KG1 (cell line): ENCODE results near the gene GRIA3.
"Not testable (repeated sequence)": the region's sequence is repeated elsewhere in the genome, so short reads cannot be mapped to it uniquely, and the experiment has no call there.

Source experiments
- DNase-seq: peaks from one replicate; lab custom pipeline; 2025; lab: John Stamatoyannopoulos, UW

Gene GRIA3

DNA sequence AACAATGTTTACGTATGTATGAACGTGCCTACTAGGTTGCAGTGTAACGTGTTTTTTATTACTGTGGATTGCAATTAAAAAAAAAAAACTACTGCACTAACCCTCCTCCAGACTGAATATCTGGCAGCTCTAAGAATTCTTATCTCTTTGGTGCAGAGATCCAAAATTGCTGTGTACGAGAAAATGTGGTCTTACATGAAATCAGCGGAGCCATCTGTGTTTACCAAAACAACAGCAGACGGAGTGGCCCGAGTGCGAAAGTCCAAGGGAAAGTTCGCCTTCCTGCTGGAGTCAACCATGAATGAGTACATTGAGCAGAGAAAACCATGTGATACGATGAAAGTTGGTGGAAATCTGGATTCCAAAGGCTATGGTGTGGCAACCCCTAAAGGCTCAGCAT, 280.6 kb downstream of the GRIA3 start:
- DNase-seq, result no peak

DNA sequence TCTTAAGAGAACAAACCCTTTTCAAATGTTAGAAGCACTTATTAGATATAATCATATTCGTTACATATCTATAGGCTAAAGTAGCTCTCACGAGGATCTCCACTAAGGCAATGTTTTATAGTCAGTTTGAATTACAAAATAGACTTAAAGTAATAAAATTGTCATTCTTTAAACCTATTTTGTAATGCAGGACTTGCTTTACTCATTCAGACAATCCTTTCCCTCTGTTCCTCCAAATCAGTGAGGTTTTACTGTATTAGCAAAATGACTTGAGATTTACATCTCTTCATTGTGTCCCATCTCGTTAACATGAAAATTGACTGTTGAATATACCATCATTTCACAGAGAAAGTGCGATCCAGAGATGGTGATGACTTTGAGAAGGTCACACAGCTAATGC, 284.4 kb downstream of the GRIA3 start:
- no peak for DNase-seq

DNA sequence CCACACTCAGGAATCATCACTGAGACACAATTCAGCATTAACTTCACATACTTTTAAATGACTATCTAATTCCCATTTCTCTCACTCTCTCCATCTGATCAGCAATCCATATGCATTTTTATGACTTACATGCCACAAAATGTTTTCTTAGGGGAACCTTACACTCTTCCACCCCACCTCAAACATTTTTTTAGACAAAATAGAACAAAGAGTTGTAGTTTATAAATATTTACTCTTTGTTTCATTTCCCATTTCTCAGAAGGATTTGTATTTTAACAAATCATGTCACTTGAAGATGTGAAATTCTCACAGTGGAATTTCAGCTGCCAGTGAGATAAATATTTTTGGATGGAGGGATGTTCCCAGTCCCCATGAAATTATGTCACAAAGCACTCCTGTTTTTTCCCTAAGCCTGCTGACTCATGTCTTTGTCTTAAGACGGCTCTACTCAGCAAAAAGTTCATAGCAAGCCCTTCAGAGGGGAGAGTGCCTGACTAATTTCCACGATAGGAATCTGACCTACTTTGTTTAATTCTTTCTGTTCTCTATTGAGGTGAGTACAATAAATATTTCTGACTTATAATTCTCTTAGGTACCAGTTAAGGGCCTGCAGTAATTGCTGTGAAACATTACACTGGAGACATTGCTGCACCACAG, 291.1 kb downstream of the GRIA3 start:
- no peak for DNase-seq

DNA sequence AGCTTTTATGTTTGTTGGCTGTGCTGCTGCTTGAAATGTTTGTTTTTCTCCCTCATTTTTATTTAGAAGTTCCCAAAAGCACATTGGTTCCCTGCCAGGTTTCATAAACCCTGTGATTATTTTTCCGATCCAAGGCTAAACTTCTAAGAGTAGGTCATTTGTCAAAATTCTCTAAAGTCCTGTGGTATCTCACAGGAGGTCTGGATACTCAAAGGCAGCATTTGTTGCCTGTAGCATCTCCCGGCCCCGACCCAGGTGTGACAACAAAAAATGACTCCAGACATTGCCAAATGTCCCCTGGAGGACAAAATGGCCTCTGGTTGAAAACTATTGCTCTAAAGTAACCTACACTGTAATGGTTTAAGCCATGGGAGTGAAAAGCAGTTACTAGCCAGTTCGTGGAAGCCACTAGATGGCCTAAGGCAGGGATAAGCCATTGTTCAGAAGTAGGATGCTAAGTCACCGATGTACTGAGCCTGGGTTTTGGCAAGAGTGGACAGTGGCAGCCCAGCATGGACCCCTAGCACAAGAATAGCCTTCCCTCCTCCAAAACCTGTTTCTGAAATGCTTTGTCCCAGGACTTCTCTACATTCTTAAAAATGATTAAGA, 292.6 kb downstream of the GRIA3 start:
- DNase-seq, result no peak

DNA sequence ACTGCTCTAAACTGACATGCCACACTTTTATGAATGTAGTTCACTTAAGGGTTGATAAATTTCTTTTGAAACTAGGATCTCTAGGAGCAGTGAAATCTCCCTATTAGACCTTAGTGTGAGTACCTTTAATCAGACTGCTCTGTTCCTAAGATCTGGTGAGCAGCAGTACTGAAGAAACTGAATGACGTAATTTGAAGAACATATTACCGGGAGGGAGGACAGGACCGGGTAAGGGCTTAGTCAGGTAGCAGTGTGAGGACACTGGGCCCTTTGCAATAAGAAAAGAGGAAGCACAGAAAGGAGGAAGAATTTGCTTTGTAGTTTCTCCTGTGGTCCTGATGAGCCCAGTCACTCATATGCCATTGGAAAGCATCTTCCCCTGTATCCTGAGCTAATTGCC, 293.6 kb downstream of the GRIA3 start:
- DNase-seq, result no peak

DNA sequence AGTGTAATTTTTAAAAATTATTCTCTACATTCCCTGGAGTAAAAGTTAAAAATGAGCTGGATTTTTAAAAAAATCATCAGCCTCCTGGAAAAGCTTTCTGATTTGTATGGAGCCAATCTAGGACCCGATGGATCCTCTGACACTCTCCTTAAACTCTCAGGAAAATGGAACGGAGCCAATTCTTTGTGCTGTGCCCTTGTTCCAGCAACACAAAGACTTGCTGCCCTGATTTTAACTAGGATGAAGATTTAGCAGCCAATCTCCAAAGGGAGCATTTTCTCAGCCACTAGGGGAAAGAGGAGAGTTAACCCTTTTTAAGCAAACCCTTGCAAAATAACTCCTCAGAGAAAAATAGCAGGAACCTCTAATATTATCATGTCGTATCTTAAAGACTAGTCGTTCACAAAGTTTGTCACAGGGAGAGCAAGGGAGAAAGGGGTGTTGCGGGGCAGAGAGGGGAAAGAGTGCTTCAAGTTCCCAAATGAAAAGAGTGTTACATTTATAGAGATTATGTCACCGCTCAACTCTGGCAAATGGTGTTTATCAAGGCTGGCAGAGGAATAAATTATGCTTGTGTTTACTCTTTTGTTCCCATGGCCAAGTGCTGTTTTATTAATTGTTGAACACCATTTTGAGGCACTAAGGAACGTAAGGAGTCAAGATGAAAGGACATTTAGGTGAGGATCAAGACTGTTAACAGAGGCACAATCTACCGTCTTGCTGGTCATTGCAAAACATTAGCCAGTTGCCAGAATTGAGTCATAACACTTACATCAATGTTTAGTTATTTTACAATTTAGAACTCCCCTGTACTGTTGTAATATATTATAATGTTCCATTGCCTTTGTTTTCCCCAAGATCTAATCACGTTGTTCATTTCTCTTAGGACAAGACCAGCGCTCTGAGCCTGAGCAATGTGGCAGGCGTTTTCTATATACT, 298.1 kb downstream of the GRIA3 start:
- DNase-seq, result no peak

DNA sequence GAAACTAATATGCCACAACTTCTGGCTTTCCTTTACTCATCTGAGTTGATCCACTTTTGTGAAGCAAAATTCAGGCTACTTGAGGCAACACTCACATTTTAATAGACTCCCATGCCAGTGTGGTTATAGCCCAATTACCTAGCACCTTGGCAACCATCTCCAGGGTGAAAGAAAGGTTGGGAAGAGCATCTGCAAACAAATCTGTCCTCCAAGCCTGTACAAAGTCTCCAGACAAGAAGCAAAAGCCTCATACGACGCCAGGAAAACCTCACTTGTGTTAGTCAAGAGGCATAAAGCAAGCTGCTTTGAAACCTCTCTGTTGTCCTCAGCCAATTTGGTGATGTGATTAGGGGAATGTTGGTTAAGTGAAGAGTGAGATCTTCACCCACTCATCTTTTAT, 302.2 kb downstream of the GRIA3 start:
- DNase-seq, result no peak

DNA sequence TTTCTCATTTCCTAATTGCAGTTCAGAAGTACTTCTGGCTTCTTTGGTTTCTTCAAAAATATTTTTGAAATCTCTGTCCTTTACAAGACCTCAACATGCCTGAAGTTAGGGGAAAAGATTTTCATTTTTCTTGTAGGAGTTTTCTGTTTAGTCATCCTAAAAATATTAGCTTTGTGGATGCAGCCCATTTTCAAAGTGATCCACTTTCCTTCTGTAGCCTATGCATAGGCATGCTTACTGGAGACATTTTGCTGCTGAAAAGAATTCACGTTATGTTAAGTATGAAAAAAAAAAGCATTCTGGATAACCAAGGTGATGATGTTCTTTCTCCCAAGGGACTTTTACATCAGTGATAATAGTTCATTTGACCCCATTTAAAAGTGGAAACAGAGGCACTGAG, 303.2 kb downstream of the GRIA3 start:
- no peak for DNase-seq

DNA sequence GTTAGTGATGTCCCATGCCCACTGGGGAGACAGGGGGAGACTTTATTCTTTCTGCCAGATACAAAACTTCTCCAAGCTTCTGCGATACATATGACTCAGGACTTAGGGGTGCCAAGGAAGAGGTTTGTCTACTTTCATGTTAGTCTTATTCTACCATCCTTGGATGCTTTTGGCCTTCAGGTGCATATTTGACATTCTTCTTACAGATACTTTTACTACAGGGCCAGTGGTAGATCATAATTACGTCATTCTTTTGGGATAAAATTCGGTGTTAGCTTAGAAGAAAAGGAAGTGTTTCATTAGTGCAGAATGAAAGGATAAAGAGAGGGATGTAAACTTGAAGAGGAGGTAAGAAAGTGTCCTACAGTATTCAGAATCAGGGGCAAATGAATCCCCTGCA, 303.6 kb downstream of the GRIA3 start:
- no peak for DNase-seq

DNA sequence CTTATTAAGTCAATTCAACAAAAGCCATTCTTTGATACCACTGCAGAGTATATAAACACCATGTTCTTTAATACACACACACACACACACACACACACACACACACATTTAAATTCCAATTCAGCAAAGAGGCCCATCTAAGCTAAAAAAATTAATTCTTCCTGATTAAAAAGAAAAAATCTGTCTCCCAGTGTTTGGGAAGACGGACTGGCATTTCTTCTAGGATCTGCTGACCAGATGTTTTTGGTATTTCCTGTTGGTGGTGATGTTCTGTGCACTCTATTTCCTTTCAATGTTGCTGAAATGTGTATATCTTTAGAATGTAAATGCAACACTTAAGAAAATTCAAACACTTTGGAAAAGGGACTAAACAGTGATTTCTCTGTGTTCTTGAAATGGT, 304.9 kb downstream of the GRIA3 start:
- no peak for DNase-seq

DNA sequence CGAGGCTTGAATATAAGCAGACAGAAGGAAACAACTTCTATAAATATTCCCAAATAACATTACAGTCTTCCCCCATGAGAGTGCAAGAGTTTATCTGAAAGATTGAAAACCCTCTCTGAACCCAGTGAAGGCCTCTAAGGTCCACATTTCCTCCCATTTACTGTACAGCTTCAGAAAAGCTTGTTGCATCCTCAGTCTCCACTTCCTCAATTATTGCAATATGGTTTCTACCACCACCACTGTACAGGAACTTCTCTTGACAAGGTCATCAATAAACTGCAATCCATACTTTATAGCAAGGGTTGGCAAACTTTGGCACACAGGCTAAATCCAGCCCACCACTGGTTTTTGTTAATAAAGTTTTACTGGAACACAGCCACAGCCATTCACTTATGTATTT, 309.8 kb downstream of the GRIA3 start:
- peak; percentile 2 for DNase-seq

DNA sequence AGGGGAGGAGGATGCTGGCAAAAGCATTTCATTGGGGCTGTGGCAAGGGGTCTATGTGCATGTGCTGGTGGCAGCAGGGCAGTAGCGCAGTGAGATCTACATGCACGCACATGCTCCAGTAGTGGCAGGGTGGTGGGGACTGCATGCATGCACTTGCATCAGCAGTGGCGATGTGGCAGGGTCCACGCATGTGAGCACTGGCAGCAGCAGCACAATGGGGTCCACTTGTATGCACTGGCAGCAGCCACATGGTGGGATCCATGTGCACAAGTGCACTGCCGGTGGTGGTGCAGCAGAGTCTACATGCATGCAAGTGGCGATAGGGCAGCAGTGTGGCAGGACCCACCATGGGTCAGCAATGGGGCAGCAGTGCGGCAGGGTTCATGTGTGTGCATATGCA, 315.7 kb downstream of the GRIA3 start:
- DNase-seq, result no peak

DNA sequence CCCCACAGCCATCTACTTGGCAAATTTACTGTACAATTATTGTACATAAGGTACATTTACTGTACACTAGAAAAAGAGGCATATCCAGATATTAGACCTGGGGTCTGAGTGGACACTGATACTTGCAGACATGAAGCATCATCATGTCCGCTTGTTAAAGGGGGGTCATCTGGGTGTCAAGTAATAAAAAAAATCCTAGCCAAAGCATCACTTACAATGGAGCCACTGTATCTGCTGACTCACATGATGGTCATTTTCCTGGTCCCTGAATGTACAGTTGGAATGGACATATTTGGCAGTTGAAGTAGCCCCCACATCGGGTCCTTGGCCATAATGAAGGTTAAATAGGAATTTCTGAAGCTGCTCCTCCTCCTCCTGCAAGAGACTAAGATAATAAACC, 320.0 kb downstream of the GRIA3 start:
- DNase-seq, result no peak

DNA sequence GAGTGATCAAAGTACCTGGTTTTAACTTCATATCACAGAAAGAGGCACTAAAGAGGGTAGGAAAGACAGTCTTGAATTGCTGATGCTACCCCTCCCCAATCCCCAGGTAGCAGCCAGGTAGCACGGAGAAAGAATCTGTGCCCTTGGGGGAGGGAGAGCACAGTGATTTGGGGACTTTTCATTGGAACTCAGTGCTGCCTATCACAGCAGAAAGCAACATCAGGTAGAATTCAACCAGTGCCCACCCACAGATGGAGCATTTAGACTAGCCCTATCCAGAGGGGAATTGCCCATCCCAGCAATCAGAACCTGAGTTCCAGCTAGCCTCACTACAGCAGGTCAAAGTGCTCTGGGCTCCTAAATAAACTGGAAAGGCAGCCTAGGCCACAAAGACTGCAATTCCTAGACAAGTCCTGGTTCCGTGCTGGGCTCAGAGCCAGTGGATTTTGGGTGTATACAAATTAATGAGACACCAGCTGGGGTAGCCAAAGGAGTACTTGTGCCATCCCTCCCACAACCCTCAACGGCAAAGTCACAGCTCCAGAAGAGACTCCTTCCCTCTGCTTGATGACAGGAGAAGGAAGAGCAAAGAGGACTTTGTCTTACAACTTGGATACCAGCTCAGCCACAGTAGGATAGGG, 320.7 kb downstream of the GRIA3 start:
- DNase-seq, result no peak

DNA sequence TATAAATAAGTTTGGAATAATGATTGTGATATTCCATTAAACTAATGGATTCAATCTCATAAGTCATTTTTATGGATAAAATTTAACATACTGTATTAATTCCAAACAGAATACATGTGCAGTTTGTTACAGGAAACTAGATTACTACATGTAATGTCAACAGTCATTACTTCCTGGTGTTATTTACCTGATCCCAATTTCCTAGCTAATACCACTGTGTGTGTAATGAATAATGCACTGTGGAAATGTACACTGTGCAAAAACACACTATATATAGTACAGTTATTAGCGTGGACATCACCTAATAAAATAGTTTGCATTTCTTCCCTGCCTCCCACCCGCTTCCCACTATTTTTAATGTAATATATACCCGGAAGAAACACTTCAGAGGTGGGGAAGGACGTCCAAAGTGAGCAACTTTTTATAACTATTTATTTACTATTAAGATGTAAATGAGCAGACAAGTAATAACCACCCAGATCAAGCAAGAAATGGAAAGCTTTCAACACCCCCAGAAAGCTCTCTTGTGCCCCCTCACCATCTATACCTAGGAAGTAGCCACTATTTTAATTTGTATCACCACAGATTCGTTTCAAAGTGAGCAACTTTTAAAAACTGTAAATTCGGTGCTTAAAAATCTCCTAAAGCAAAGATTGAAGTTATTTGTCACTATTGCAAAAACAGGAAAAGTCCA, 329.7 kb downstream of the GRIA3 start:
- DNase-seq, result no peak

DNA sequence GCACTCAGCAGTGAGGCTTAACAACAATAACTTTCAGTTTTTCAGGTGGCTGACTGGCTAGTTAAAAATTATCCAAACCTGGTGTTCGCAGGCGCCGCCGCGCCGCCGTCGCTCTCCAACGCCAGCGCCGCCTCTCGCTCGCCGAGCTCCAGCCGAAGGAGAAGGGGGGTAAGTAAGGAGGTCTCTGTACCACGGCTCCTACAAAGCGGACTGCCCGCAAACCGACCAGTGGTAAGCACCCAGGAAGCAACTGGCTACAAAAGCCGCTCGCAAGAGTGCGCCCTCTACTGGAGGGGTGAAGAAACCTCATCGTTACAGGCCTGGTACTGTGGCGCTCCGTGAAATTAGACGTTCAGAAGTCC, 330.2 kb downstream of the GRIA3 start:
- peak; percentile 17 for DNase-seq

DNA sequence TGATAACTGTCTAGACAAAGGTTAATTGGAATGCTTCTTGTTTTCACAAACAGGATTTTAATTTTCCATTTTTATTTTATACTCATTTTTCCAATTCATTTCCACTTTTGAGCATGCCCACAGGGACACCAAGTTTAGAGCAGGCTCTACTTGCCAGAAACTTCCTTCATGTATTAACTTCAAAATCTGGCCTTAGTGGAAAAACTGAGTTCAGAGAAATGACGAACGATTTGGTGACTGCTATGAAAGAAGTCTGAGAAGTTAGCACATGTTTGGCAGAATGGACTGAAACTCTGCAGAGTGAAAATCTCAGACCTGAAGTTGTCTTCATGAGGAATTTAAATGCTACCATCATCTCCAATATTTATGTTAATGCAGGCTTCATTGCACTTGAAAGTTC, 334.7 kb downstream of the GRIA3 start:
- no peak for DNase-seq

DNA sequence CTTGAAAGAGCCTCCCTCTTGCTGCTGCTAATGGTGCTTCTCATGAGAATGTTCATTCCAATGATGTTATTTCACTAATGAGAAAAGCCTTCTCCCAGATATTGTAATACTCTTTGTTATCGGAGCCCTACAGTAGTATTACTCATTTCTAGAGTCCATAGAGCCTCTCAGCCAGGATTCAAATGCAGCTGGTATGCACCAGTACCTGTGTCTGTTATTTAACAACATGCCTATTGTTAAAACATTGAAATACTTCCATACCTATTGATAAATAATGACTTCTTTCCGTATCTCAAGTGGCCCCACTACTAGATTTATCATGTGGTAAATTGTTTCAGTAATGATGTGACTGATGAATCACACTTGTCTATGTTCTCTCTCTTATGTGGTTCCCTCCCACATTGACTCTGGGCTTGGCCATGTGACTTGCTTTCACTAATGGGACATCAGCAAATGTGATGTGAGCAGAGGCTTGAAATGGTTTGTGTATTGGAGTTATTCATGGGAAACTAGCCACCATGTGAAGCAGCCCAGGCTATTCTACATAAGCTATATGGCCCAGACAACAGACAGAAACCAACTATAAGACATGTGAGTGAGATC, 341.1 kb downstream of the GRIA3 start:
- DNase-seq, result no peak

DNA sequence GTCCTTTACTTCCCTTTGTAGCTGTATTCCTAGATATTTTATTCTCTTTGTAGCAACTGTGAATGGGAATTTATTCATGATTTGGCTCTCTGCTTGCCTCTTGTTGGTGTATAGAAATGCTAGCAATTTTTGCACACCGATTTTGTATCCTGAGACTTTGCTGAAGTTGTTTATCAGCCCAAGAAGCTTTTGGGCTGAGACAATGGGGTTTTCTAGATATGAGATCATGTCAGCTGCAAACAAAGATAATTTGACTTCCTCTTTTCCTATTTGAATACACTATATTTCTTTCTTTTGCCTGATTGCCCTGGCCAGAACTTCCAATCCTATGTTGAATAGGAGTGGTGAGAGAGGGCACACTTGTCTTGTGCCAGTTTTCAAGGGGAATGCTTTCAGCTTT, 346.6 kb downstream of the GRIA3 start:
- not testable (repeated sequence) for DNase-seq
